Tongue (tissue), 2 donors: ENCODE measurements around the gene SEC61A1. TPM values are rescaled to one million over a fixed set of nuclear protein-coding genes. Genes with fewer than 3 reads are reported as not detected.

ENCODE experiments used
- DNase-seq: peaks from one replicate; pipeline ENCODE4 v3.0.0-alpha.2; 2015
- total RNA-seq: library from RNA; depleted of rRNA; stranded (reverse); fragments of >200 nt; gene quantifications from one replicate; pipeline ENCODE4 v1.2.3, GENCODE V29; 2014

SEC61A1 gene
- total RNA-seq, 1 donor from 2014 or later, result 122 TPM

DNA sequence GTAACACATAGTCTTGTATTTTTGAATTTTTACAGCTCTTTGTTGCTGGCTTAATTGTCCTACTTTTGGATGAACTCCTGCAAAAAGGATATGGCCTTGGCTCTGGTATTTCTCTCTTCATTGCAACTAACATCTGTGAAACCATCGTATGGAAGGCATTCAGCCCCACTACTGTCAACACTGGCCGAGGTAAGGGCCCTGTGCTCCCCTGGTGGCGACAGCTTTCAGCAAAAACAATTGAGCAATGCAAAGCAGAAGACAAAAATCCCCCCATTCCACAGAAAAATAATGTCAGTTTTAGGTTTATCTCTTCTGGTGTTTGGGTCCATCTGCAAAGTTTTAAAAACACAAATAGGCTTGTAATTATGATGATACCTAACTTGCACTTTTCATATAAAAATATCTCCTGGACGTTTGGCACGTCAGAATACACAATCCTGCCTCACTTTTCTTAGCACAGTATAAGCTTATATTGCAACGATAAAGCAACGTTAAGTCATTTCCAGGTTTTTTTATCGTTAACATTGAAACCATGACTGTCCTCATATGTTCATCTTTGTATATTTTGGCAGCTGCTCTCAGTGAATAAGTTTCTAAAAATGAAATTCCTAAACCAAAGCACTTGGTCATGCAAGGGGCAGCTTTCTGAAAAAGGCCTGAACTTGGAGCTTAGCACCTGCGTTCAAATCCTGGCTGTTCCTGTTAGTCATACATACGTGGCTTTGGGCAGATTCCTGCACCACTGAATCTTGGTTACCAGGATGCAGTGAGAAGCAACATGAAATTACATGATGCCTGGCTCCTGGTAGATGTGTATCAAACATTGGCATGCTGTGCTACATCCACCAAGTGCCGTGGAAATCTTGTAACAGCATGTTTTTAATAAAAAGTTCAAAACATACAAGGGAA lies 8.5 kb downstream of the SEC61A1 start:
- DNase-seq, result no peak

DNA sequence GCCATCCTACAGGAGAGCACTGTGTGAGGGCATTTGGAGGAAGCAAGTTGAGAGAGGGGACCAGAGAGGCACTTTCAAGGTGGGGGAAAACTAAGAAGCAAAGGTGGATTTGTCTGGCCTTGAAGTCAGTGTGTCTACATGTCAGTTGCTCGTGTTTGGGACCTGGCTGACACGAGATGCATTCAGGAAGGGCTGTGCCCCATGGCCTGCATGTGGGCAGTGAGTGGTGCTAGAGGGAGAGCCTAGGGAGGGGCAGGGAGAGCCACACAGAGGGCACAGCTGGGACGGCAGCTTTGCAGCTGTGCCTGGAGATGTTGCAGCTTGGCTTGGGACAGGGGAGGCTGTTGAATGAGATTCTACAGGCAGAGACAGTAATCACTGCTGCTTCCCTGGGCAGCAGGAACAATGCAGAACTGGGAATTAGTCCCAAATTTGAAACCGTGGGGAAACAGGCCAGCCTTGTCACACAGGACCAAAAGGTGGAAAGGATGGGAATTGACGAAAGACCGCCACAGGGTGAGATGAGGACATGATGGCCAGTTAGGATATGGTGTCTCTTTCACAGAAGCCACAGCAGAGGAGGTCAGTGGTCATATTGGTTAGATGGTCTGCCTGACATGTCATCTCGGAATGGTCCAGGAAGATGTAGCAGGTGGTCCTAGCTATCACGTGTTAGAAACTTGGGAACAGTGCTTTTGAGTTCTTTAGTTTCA lies 10.0 kb downstream of the SEC61A1 start:
- no peak for DNase-seq

DNA sequence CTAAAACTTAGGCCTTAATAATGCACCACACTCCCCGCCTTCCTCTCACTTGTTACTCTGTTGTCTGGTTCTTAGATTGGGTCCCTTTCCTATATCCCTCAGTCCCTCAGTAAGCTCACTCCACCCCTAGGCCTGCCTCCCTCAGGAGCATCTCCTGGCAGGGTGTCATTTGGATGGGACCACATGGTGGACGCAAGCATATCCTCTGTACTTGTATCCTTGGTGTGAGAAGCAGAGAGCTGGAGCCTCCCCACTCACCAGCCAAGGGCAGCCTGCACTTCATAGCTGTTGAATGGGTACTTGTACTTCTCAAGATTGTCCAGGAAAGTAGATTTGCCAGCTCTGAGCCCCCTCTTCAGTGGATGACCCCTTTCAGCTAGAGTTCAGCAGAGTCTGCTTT lies 11.6 kb downstream of the SEC61A1 start:
- DNase-seq, result no peak

DNA sequence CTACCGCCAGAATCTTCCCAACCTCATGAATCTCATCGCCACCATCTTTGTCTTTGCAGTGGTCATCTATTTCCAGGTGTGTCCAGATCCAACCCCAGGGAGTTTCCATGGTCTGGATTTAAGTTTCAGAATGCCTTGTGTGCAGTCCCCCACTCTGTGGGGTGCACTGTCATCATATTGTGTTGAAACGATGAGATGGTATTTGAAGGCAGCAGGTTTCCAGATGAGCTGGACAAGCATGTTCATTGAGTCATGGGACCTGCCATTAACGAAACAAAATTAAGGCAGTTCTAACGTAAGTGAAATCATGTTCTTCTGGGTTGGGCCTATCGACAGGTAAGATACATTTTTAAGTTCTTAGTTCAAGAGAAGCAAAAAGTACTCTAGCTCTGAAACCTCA lies 12.7 kb downstream of the SEC61A1 start:
- DNase-seq, result no peak

DNA sequence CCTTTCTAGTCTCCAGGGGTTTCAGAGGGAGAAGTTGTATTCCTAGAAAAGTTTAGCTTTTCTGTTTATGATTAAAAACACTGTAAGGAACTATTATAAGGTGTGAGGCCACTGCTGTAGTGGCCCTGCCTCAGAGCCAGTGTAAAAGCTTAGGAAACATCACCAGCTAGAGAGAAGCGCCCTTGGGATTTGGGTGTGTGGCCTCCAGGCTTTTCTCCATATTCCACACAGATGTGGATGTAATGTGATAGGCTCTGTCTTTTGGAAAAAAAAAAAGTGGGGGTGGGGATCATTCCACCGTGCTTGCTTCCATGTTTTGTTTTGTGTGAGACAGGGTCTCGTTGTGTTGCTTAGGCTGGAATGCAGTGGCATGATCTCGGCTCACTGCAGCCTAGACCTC lies 13.9 kb downstream of the SEC61A1 start:
- no peak for DNase-seq

DNA sequence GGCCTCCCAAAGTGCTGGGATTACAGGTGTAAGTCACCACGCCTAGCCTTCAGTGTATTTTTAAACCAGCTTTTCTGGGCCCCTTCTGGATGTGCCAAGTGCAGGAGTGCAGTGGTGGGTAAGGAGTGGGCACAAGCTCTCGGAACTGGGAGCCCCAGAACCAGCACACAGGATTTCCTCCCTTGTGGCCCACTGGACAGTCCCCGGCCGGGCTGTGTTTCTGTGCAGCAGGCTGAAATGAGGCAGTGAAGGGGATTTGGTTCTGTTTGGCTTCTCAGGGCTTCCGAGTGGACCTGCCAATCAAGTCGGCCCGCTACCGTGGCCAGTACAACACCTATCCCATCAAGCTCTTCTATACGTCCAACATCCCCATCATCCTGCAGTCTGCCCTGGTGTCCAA lies 14.4 kb downstream of the SEC61A1 start:
- no peak for DNase-seq

DNA sequence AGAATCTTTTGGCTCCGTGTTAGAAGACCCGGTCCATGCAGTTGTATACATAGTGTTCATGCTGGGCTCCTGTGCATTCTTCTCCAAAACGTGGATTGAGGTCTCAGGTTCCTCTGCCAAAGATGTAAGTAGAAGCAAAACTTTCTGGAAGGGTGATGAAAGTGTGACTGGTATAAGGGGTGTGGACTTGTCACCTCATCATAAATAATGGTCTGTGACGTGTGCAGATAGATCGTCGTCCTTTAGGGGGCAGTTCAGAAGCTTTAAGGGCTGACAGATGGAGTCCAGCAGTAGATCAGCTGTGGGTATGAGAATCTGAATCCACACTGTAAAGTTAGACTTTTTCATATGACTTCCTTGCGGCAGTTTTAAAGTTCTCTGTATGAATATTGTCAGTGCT lies 15.3 kb downstream of the SEC61A1 start:
- DNase-seq, result no peak

DNA sequence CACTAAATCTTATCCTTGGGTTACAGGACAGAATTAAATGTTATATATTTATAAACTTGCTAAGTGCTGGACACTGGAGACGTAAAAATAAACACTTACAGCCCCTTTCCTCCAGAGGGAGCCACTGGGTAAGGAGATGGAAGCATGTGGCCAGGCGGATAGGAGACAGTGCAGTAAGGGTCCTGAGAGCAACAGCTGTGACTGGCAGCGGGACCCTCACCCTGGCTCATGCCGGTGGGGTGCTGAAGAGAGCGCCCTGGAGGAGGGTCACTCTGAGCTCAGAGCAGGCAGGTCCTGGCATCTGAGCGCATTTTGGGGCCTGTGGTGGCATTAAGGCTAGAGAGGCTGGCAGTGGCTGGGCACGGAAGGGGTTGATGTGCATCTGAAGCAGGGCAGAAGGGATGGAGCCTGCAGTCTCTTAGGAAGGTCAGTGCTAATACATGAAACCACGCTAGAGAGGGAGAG lies 16.0 kb downstream of the SEC61A1 start:
- peak; percentile 55 for DNase-seq

DNA sequence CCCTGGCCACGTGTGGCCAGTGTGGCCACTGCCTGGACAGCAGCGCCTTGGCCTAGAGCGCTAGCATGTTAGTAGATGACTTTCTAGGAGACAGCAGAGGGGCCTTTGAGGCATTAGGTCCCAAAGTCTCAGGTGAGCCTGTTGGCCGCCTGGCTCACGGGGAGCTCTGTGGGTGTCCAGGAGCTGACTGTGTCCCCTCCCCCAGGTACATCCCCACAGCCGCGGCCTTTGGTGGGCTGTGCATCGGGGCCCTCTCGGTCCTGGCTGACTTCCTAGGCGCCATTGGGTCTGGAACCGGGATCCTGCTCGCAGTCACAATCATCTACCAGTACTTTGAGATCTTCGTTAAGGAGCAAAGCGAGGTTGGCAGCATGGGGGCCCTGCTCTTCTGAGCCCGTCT lies 17.0 kb downstream of the SEC61A1 start:
- DNase-seq, result no peak

DNA sequence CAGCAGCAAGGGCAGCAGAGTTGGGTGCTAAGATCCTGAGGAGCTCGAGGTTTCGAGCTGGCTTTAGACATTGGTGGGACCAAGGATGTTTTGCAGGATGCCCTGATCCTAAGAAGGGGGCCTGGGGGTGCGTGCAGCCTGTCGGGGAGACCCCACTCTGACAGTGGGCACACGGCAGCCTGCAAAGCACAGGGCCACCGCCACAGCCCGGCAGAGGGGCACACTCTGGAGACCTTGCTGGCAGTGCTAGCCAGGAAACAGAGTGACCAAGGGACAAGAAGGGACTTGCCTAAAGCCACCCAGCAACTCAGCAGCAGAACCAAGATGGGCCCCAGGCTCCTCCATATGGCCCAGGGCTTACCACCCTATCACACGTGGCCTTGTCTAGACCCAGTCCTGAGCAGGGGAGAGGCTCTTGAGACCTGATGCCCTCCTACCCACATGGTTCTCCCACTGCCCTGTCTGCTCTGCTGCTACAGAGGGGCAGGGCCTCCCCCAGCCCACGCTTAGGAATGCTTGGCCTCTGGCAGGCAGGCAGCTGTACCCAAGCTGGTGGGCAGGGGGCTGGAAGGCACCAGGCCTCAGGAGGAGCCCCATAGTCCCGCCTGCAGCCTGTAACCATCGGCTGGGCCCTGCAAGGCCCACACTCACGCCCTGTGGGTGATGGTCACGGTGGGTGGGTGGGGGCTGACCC lies 18.8 kb downstream of the SEC61A1 start:
- no peak for DNase-seq

DNA sequence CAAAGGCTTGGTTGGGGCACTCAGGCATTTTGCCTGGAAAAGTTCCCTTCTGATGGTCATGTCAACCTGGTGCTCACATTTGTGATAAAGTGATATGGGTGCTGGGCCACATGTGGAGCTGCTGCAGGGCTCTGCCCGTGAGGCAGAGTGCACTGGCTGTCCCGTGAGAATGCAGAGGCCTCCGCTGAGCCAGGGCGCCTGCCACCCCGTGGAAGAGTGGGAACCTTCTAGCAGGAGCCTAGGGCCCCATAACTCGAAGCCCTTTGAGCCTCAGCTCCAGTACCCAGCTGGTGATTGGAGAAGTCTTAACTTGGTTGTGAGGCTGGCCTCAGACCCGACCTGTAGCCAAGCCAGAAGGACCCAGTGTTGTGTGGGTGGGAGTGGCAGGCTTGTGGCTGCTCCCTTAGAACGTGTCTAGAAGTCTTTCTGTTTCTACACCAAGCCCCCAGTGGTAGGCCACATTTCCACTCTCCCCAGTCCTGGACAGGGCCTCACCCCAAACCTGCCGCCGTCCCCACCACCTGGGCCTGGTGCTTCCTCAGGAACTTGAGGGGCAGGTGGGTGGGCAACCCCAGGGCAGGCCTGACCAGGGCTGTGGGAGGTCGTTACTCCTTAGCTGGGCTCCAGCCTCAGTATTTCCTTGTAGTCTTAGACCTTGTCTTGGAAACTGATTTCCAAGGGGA lies 19.7 kb downstream of the SEC61A1 start:
- DNase-seq, result no peak

DNA sequence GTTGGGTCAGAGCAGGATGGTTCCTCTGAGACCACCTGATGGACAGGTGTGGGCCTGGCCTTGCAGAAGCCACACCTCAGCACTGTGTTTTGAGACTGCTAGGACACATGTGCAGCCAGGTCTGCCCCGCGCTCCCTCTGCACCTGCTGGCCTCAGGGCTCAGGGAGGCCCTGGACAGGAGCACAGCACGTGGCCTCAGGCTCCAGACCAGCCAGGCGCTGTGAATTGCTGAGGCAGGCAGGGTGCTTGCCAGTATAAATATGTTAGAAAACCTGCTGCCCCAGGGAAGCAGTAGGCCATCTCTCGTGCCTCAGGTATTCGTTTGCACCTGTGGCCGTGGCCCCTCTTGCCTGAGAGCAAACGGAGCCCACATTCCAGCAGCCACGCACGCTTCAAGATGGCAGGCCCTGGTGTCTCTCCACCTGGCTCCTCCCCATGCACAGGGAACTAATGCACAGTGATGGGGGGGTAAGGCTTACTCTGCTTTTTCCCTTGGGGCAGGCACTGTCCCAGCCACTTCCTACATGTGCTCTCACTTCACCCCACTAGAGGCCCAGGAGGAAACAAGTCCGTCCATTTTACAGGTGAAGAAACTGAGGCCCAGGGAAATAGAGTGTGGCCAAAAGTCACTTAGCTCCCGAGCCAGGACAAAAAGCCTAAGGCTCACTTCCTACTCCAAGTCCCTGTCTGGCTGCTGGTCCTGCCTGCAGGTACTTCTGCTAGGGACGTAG lies 20.4 kb downstream of the SEC61A1 start:
- no peak for DNase-seq

DNA sequence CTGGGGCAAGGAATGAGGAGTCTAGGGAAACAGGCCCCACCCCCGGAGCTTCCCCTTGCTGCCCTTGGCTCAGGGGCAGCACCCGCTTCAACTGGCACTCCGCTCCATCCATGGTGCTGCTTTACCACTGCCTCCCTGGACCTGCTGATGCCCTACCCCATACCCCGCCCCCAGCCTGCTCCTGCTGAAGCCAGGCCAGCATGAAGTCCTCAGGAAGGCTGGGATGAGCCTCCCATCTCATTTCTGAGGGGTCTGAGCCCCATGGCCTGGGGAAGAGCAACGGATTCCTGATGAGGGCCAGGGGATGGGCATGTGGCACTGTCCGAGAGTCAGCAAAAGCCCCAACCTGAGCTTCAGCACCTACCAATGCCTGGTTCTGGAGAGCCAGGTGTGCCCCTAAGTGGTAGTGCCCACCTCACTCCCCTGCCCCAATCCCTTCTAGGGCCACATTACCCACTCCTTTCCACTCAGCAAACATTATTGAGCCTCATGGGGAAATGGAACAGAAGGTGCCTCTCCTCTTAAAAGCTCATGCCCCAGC lies 21.0 kb downstream of the SEC61A1 start:
- no peak for DNase-seq

DNA sequence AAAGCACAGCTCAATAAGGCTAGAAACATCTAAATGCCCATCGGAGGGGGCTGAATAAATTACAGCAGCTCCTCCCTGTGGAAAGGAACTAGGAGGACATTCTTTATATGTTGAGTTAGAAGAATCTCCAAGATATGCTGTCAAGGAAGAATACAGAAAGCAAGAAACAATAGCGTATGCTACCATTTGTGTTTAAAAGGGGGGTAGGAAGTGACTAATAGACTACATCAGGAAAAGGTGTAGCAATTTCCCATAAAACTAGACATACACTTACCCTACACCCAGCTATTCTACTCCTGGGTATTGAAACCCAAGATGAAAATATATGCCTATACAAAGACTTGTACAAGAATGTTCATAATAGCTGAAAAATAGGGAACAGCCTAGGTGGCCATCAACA lies 21.6 kb downstream of the SEC61A1 start:
- no peak for DNase-seq

DNA sequence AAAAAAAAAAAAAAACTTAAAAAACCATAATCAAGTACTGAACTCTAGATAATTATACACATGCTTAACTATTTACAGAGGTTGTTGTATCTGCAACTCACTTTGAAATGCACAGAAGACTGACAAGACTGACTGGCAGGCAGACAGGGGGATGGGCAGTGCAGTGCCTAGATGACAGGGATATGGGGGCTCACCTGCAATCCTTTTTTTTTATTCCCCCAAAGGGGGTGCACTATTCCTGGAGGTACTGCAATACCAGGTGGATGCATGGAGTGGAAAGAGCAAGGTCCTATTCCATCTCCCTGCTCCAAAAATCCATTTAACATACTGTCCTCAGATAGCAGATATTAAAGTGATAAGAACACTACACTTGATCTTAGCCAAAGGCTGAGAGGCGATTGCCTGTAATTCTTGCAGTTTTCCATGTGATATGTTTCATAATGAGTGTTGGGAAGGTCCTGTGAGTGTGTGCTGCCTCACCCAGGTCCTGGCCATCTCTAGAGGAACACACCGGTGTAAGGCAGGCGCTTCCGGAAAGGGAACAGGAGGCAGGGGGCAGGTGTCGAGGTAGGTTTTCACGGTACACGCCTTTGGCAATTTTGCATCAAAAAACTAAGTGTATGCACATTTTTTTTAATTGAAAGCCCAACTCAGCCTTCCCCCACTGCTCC lies 22.7 kb downstream of the SEC61A1 start:
- no peak for DNase-seq

DNA sequence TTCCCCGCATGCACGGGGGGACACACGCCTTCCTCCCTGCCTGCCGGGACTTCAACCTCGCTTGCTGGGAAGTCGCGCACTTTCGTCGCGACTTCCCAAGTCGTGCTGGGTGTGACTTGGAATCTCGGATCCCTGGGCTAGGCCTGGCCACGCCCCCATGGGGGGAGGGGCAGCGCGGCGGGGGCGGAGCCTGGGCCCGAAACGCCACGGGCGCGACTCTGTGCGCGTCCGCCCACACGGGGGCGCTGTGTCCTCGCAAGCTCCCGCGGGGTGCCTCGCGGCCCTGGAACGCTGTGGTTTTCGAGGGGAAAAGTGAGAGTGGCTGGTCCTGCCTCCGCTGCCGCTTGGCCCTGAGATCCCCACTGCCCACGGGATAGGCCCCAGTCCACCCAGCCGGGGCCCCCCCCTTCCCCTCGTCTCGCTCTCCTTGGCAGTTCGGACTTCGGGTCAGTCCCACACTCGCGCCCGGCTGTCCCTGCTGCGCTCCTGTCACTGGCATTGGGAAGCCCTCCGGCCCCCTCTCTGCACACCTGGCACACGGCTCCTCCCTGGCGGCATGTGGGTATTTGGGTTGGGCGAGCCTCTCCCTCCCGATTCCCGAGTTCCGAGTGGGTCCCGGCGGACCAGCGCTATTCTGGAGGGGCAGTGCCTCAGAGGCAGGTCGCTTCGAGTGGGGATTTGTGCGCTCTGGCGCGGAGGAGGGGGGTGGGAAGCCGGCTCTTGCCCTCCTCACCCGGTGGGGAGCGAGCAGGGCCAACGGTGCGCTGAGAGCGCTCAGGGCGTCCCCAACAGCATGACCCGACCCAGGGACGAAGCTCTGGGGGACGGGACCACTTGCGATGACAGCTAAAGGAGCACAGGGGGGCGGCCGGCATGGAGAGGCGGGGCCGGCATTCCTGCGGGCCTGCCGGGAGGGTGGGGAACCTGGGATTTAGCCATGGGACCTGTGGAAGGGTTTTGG lies 23.6 kb downstream of the SEC61A1 start:
- peak; percentile 93 for DNase-seq

DNA sequence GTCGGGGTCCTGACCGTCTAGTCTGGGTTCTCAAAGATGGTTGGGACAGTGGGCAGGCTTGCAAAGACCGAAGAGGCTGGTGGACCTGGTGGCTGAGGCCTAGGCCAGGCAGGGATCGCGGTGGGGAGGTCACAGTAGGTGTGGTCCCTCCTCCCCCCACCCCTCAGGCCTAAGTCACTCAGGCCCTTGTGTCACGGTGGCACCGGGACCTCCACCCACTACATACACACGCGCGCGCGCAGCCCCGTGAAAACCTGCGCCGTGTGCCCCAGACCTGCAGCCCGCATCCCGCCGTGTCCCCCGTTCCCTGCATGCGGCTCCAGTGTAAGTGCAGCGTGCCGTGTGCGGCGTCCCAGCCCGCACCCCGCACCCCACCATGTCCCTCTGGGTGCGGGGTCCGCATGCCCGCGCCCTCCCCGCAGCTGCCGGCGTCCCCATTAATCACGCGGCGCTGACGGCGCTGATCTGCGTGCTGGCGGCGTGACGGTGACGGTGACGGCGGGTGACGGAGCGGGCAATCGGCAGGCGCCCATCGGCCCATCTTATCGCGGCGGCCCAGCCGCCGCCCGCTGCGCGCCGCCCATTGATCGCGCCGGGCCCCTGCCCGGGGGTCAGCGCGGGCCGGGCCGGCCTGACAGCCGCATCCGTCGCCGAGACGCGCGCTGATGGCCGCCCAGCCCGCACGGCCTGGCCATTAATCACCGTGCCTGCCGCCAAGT lies 24.4 kb downstream of the SEC61A1 start:
- peak; percentile 35 for DNase-seq

DNA sequence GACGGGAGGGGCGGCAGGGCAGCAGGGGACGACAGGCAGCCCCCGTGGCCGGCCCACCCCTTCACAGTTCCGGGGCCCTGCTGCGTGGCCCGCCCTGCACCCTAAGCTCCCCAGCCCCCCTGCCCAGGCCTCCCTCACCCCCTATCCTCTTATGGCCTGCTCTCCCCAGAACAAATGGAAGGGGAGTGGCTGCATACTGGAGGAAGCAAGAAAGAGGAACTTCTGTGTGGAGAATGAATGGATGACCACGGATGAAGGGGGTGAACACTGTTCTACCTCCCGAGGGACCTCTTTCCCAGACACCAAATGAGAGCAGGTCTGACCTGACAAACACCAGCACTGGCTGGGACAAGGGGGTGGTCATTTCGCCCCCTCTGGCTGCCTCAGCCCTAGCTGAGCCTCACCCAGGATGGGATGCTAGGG lies 25.0 kb downstream of the SEC61A1 start:
- DNase-seq, result peak; percentile 15

DNA sequence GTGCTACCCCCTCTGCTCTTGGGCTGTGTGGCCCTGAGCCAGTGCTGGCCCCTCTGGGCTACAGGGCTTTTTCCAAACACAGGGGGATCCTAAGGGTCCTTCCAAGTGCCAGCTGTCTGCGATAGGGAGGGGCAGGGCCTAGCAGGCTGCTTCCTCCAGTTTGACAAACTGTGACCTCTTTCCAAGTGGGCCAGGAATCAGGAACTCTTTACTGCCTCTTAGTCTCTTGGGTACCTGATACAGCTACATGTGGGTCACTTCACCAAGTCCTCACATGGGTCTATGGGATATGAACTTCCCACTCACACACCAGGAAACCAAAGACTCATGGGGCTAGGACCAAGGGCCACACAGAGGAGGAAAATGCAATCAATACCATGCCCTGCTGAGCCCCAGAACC lies 25.4 kb downstream of the SEC61A1 start:
- no peak for DNase-seq
